Peyer's patch (tissue), 4 donors: ENCODE measurements around the gene DNAH8. TPM values are rescaled to one million over a fixed set of nuclear protein-coding genes. Genes with fewer than 3 reads are reported as not detected.

Experiments used
- DNase-seq, 3 donors: peaks; one replicate each; pipeline ENCODE4 v3.0.0-alpha.2; 2017 to 2019
- H3K27ac ChIP-seq, 4 donors: fragments of 200-600 bp; sonication (generic); one replicate each; pipeline ENCODE4 v1.5.1; 2016 to 2019
- H3K27me3 ChIP-seq, 2 donors: fragments of 200-600 bp; sonication (generic); one replicate each; pipeline ENCODE4 v1.5.1; 2019
- H3K36me3 ChIP-seq, 3 donors: fragments of 200-600 bp; sonication (generic); one replicate each; pipeline ENCODE4 v1.5.1; 2016 to 2019
- H3K4me1 ChIP-seq, 4 donors: fragments of 200-600 bp; sonication (generic); one replicate each; pipeline ENCODE4 v1.5.1; 2016 to 2019
- H3K4me3 ChIP-seq, 4 donors: fragments of 200-600 bp; sonication (generic); 1 replicate in 3 of 4; 2 replicates in 1 of 4; pipeline ENCODE4 v1.5.1; 2016 to 2019; ENCODE audit warnings: mild to moderate bottlenecking in 1 of 4
- H3K9me3 ChIP-seq, 4 donors: fragments of 200-600 bp; sonication (generic); one replicate each; pipeline ENCODE4 v1.5.1; 2016 to 2019; ENCODE audit warnings: mild to moderate bottlenecking in 1 of 4
- POLR2A ChIP-seq, 2 donors: fragments of 450-650 bp; IDR thresholded peaks; one replicate each; pipeline ENCODE4 v1.5.1; 2017; ENCODE audit warnings: antibody characterized with exemption in 2 of 2, mild to moderate bottlenecking in 2 of 2, moderate library complexity in 2 of 2
- total RNA-seq, 4 donors: library from RNA; depleted of rRNA; stranded (reverse); fragments of >200 nt; gene quantifications; one replicate each; pipeline ENCODE4 v1.1.0, GENCODE V29; 2016
- TF ChIP-seq, protein P1 (sequence below), 6 experiments: fragments of 450-650 bp in 4 of 6; fragments of 200-600 bp in 2 of 6; sonication (generic) in 1 of 6; IDR thresholded peaks; one replicate each; pipeline ENCODE4 v1.5.1; 2017 to 2019; ENCODE audit warnings: antibody characterized with exemption in 6 of 6, mild to moderate bottlenecking in 3 of 6, moderate library complexity in 1 of 6

DNAH8 gene
- total RNA-seq, 4 donors from 2014 or later, result 0.83 TPM; not detected in 3

DNA sequence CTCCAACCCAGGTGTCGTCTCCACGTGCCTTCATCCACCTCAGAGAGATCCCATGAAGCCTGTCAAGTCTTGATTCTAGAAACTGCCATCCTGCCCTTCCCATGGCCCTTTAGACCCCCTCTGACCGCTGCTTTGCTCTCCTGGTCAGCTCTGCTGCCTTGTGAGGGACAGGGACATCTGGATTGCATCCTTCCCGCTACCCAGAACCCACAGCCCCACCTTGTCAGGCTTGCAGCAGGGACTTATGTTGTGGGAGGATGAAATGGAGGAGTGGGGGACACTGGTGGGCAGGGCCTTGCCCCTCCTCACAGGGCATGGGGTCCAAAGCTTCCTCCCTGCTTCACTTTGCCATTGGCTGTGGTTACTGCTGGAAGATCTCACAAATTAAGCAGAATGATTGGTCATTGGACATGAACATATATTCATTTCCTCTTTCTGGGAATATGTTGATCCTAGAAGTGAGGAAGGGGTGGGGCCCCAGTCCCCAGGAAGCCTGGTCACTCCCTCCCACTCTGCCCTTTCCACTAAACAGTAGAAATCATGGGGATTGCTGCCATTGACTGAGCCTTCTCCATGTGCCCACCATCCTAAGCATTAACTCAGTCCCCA lies 338.0 kb downstream of the DNAH8 start:
- Histone ChIP-seq H3K4me1 (peaks cover 0 to 17% (median 4%) of the 10 kb centered on the region in 4 donors), H3K27me3 (peaks cover 0 to 10% of the 10 kb centered on the region in 2 donors), H3K36me3 (no peaks in the 10 kb centered on the region), H3K9me3 (no peaks in the 10 kb centered on the region), H3K27ac (no peak overlapping the region), H3K4me3 (no peak overlapping the region)
- TF ChIP-seq POLR2A (IDR thresholded peaks at IDR 0.05), result no peak
- TF ChIP-seq, protein P1, sequence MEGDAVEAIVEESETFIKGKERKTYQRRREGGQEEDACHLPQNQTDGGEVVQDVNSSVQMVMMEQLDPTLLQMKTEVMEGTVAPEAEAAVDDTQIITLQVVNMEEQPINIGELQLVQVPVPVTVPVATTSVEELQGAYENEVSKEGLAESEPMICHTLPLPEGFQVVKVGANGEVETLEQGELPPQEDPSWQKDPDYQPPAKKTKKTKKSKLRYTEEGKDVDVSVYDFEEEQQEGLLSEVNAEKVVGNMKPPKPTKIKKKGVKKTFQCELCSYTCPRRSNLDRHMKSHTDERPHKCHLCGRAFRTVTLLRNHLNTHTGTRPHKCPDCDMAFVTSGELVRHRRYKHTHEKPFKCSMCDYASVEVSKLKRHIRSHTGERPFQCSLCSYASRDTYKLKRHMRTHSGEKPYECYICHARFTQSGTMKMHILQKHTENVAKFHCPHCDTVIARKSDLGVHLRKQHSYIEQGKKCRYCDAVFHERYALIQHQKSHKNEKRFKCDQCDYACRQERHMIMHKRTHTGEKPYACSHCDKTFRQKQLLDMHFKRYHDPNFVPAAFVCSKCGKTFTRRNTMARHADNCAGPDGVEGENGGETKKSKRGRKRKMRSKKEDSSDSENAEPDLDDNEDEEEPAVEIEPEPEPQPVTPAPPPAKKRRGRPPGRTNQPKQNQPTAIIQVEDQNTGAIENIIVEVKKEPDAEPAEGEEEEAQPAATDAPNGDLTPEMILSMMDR (IDR thresholded peaks at IDR 0.05), result no peak
- DNase-seq, result peak in 1 of 3 donors; percentile 36

DNA sequence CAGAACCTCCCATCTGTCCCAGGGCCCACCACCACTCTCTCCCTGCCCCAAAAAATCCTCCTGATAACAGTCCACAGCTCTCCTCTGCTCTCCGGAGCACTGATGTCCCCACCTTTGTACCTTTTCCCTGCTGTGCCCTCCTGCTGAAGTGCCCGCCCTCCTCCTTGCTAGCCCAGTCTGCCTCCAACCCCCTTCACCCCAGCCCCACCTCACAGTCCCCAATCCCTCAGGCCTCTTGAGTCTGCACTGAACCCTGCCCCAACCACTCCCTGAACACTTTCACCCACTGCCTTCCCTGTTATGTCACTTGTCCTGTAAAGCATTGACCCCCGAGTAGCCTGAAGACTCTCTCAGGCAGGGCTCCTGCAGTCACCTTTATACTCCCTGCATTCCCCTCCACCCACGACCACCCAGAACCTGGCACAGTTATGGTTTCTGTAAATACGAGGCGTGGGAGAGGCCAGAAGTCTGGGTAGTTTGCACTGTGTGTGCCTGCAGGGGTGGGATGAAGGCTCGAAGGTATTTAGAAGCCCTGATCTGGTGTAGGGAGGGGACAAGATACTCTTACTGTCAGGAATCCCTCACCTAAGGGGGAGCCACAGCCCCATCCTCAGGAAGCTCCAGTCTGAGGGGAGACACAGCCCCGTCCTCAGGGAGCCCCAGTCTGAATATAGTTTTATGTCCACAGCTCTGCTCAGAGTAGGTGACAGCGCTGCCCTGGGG lies 338.9 kb downstream of the DNAH8 start:
- Histone ChIP-seq H3K36me3 (no peaks in the 10 kb centered on the region), H3K27ac (peak overlapping the region in 1 of 4 donors; percentile 60), H3K27me3 (peaks cover 0 to 5% of the 10 kb centered on the region in 2 donors), H3K4me3 (no peak overlapping the region), H3K9me3 (no peaks in the 10 kb centered on the region), H3K4me1 (peaks cover 0 to 8% (median under 1%) of the 10 kb centered on the region in 4 donors)
- DNase-seq, result peak in 2 of 3 donors; percentile 57 to 63
- no peak for TF ChIP-seq POLR2A (IDR thresholded peaks at IDR 0.05)
- TF ChIP-seq, protein P1 (IDR thresholded peaks at IDR 0.05), result no peak

DNA sequence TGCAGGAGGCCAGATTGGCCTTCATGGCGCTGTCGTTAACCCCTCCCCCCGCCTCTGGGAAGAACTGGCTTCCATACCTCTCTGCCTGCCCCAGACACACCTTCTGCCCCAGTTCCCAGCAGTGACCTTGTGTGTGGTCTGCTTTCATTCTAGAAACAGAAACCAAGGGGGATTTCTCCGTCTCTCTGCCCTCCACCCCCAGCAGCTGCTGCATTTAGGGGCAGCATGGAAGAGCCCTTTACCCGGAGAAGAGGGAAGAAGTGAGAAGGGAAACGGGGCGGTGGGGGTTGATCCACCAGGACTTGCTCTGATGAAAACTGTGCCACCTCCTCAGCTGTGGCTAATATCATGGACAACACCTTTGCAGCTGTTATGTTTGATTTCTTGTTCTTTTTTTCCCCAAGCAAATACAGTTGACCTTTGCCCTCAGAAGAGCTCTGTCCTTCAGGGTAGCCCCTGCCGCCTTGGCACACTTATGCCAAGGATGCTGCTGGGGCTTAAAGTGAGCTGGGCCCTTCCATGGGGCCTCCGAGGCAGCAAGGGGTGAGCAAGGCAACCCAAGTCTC lies 339.5 kb downstream of the DNAH8 start:
- H3K27me3 ChIP-seq, result no peaks in the 10 kb centered on the region
- no peak overlapping the region for H3K4me3 ChIP-seq
- peak overlapping the region in 1 of 4 donors; percentile 60 for H3K27ac ChIP-seq
- DNase-seq, result peak in 2 of 3 donors; percentile 52 to 53
- no peaks in the 10 kb centered on the region for H3K36me3 ChIP-seq
- H3K4me1 ChIP-seq, result peaks cover 0 to 5% (median 0%) of the 10 kb centered on the region in 4 donors
- H3K9me3 ChIP-seq, result no peaks in the 10 kb centered on the region
- TF ChIP-seq, protein P1 (IDR thresholded peaks at IDR 0.05), result no peak
- no peak for TF ChIP-seq POLR2A (IDR thresholded peaks at IDR 0.05)

DNA sequence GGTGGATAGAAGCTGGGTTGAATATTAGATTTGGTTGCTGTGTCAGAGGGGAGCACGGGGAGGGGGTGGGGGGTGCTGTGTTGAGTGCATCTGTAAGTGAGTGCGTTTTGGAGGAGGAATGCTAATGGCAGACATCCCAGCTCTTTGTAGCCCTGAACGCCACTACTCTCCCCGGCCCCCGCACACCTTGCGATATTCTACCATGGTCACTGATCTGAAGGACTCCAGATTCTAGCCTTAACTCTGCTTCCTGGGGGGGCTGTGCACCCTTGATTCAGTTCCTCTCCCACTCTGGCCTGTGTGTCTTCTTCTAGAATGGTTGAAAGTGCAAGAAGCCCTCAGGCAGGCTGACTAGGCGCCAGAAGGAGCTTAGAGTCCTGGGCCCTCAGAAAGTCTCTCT lies 340.6 kb downstream of the DNAH8 start:
- no peak overlapping the region for H3K27ac ChIP-seq
- no peaks in the 10 kb centered on the region for H3K27me3 ChIP-seq
- peaks cover 0 to 5% (median 0%) of the 10 kb centered on the region in 4 donors for H3K4me1 ChIP-seq
- H3K36me3 ChIP-seq, result no peaks in the 10 kb centered on the region
- H3K9me3 ChIP-seq, result no peaks in the 10 kb centered on the region
- H3K4me3 ChIP-seq, result no peak overlapping the region
- TF ChIP-seq, protein P1 (IDR thresholded peaks at IDR 0.05), result no peak
- TF ChIP-seq POLR2A (IDR thresholded peaks at IDR 0.05), result no peak
- DNase-seq, result peak in 1 of 3 donors; percentile 21

DNA sequence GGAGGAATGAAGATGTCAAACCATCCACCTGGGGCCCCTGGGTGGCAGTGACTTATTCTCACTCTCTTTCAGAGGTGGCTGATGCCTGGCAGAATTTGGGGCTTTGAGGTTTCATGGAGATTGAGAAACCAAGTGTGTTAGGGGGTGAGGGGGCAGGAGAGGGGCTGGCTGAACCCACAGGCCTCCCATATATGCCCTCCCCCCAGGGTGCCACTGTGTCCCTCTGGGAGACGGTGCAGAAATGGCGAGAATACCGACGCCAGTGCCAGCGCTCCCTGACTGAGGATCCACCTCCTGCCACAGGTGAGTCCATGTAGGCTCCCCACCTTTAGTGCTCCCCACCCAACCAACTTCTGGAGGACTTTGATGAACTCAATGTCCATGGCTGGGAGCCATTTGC lies 341.1 kb downstream of the DNAH8 start:
- H3K27me3 ChIP-seq, result no peaks in the 10 kb centered on the region

More for the DNA sequence above, 341.1 kb downstream of the DNAH8 start:
- no peak overlapping the region for H3K4me3 ChIP-seq
- no peaks in the 10 kb centered on the region for H3K9me3 ChIP-seq
- H3K4me1 ChIP-seq, result peaks cover 0 to 5% (median 0%) of the 10 kb centered on the region in 4 donors
- no peak overlapping the region for H3K27ac ChIP-seq
- DNase-seq, result peak in 1 of 3 donors; percentile 15
- TF ChIP-seq, protein P1 (IDR thresholded peaks at IDR 0.05), result no peak
- no peak for TF ChIP-seq POLR2A (IDR thresholded peaks at IDR 0.05)
- no peaks in the 10 kb centered on the region for H3K36me3 ChIP-seq
